HTR-8/SVneo (cell line): ENCODE measurements around the gene RAVER1.

ENCODE experiments used
- DNase-seq: peaks from one replicate; pipeline ENCODE4 v3.0.0; 2011; ENCODE audit warnings: low spot score, mixed read lengths; ENCODE audit not compliant: insufficient read length
- FAIRE-seq: peaks from 2 replicates; lab custom pipeline; 2011; peaks lifted over from hg19 to GRCh38; lab: Jason Lieb, UNC

RAVER1 gene

DNA sequence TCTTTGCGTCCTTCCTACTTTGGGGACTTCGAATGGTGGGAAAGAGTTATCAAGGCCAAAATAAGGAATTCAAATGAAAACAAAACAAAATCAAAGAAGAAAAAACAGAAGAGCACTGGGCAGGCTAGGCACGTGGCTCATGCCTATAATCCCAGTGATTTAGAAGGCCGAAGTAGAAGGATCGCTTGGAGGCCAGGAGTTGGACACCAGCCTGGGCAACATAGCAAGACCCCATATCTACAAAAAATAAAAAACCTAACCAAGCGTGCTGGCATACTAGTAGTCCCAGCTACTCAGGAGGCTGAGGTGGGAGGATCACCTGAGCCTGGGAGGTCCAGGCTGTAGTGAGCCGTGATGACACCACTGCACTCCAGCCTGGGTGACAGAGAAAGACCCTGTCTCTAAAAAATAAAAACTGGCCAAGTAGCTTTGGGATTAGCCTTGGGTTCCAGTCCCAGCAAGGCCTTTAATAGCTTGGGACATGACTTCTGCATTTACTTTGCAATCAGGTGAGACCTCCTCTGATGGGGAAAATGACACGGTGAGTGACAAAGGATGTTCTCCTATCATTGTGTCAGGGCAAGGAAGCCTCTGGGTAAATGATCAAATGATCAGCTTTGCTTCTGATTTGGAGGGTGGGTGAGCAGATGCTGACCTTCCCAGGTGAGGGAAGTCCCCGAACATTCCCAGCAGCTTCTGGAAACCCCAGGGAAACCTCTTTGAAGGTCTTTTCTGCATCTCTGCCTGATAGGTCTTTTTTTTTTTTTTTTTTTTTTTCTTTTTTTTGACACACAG, 55.3 kb downstream of the RAVER1 start:
- no peak for DNase-seq
- no peak for FAIRE-seq

DNA sequence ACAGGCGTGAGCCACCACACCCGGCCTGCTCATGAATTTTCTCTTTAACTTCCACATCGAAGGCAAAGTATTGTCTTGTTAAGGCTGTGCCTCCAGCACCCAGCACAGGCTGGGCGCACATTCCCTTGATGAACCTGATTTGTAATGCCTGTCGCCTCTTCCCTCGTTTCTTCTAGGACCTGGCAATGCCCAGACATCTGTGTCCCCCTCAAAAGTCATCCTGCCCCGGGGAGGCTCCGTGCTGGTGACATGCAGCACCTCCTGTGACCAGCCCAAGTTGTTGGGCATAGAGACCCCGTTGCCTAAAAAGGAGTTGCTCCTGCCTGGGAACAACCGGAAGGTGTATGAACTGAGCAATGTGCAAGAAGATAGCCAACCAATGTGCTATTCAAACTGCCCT, 58.7 kb downstream of the RAVER1 start:
- DNase-seq (no peak), FAIRE-seq (no peak)

- DNase-seq (no peak), FAIRE-seq (no peak)
Measured at GRCh38 chr19:10271543-10272086, 61.7 kb downstream of the RAVER1 start.

DNA sequence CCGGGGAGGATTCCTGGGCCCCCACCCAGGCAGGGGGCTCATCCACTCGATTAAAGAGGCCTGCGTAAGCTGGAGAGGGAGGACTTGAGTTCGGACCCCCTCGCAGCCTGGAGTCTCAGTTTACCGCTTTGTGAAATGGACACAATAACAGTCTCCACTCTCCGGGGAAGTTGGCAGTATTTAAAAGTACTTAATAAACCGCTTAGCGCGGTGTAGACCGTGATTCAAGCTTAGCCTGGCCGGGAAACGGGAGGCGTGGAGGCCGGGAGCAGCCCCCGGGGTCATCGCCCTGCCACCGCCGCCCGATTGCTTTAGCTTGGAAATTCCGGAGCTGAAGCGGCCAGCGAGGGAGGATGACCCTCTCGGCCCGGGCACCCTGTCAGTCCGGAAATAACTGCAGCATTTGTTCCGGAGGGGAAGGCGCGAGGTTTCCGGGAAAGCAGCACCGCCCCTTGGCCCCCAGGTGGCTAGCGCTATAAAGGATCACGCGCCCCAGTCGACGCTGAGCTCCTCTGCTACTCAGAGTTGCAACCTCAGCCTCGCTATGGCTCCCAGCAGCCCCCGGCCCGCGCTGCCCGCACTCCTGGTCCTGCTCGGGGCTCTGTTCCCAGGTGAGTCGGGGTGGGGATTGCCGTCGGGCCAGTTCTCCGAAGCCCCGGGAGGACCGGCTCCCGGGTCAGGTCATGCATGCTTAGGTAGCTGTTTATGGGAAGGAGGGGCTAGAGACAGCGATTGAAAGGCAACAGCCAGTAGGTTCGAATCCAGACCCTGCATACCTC, 62.5 kb downstream of the RAVER1 start, which contains the start of gene ICAM1:
Gene ICAM1, plus strand, starts transcription at position 505 of the 779 bp plus-strand sequence. Its CDS starts 40 bp downstream, at position 545.
- FAIRE-seq (no peak), DNase-seq (peak; percentile 71)

GRCh38 chr19:10270180-10270615, 63.1 kb downstream of the RAVER1 start:
- DNase-seq (no peak), FAIRE-seq (no peak)

GRCh38 chr19:10269333-10270179, 63.8 kb downstream of the RAVER1 start:
- FAIRE-seq: peak; percentile 70
- DNase-seq: peak; percentile 83

DNA sequence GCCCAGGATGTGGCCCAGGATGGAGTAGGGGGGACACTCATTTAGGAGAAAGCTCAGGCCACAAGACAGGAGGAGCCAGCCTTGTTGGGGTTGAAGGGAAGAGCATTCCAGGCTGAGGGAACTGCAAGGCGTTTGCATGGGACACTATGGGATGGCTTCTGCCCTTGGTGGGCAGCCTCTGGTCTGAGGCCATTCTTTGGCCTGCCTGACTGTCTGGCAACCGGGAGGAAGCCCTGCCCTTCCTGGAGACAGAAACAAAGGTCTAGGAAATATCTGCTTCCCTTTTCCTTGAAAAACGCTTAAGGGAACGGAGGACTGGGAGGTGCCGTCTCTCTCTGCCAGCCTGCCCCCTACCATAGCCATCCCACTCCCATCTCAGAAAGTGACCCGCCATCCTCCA, 65.3 kb downstream of the RAVER1 start:
- no peak for FAIRE-seq
- DNase-seq: no peak

DNA sequence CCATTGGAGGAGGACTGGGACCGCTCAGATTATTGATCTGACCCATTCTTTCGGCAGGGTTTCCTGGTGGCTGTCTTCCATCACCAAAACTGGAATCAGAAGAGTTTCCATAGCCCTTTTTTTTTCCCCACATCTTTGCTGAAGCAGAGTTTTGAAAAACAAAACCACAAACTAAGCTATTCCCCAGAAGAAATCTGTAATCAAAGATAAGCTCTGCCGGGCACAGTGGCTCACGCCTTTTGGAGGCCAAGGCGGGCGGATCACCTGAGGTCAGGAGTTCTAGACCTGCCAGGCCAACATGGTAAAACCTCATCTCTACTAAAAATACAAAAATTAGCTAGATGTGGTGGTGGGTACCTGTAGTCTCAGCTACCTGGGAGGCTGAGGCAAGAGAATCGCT, 66.6 kb downstream of the RAVER1 start:
- no peak for DNase-seq
- no peak for FAIRE-seq
